HepG2 (cell line): ENCODE measurements around the gene CLDND2. TPM values are rescaled to one million over a fixed set of nuclear protein-coding genes. Genes with fewer than 3 reads are reported as not detected.

Source experiments
- BHLHE40 ChIP-seq: IDR thresholded peaks from 2 replicates; pipeline ENCODE4 v1.6.1; 2011; ENCODE audit warnings: low read length, improper control_type of control experiment
- DMAP1 ChIP-seq: IDR thresholded peaks from 2 replicates; pipeline ENCODE4 v1.6.1; 2016
- FOXC1 ChIP-seq: sonication (generic); formaldehyde crosslinking; IDR thresholded peaks from 2 replicates; pipeline ENCODE4 v1.8.0; 2022; ENCODE audit warnings: mild to moderate bottlenecking, missing genetic modification reagents, borderline replicate concordance
- GATAD1 ChIP-seq: IDR thresholded peaks from 2 replicates; pipeline ENCODE4 v1.6.1; 2016; ENCODE audit warnings: missing genetic modification reagents, missing compliant biosample characterization
- HNRNPH1 ChIP-seq: fragments of 200-400 bp; formaldehyde crosslinking; optimal IDR thresholded peaks from 2 replicates; pipeline ENCODE3; 2017; ENCODE audit warnings: mild to moderate bottlenecking, low read depth, low read length
- MAZ ChIP-seq, 2 experiments: sonication (generic) in 1 of 2; formaldehyde crosslinking in 1 of 2; IDR thresholded peaks; 2 replicates each; pipeline versions ENCODE4 v1.5.0 to v1.6.1; 2012 to 2020; ENCODE audit warnings: low read depth in 2 of 2, mild to moderate bottlenecking in 2 of 2, borderline replicate concordance in 1 of 2, improper control_type of control experiment in 1 of 2, low read length in 1 of 2, missing genetic modification reagents in 1 of 2, moderate library complexity in 1 of 2
- MED1 ChIP-seq: sonication (generic); formaldehyde crosslinking; IDR thresholded peaks from 2 replicates; pipeline ENCODE4 v1.4.0; 2020; ENCODE audit warnings: missing genetic modification reagents
- SATB2 ChIP-seq: sonication (generic); formaldehyde crosslinking; IDR thresholded peaks from 2 replicates; pipeline ENCODE4 v1.5.0; 2020; ENCODE audit warnings: missing genetic modification reagents
- SIN3B ChIP-seq: fragments of 150-350 bp; IDR thresholded peaks from 2 replicates; pipeline ENCODE4 v1.6.1; 2014; ENCODE audit warnings: low read length
- ZBTB1 ChIP-seq: sonication (generic); formaldehyde crosslinking; IDR thresholded peaks from 2 replicates; pipeline ENCODE4 v1.4.0; 2020; ENCODE audit warnings: missing genetic modification reagents, borderline replicate concordance
- ZBTB42 ChIP-seq: sonication (generic); formaldehyde crosslinking; IDR thresholded peaks from 2 replicates; pipeline ENCODE4 v1.5.0; 2020; ENCODE audit warnings: mild to moderate bottlenecking, missing genetic modification reagents
- ZFP37 ChIP-seq: sonication (generic); formaldehyde crosslinking; IDR thresholded peaks from 2 replicates; pipeline ENCODE4 v1.4.0; 2020; ENCODE audit warnings: missing genetic modification reagents, borderline replicate concordance
- ZNF225 ChIP-seq: sonication (generic); formaldehyde crosslinking; IDR thresholded peaks from 2 replicates; pipeline ENCODE4 v1.4.0; 2020; ENCODE audit warnings: mild to moderate bottlenecking, missing genetic modification reagents
- ZNF337 ChIP-seq: sonication (generic); formaldehyde crosslinking; IDR thresholded peaks from 2 replicates; pipeline ENCODE4 v1.5.1; 2020; ENCODE audit warnings: missing genetic modification reagents, low read depth, mild to moderate bottlenecking, borderline replicate concordance
- ZNF768 ChIP-seq: sonication (generic); formaldehyde crosslinking; IDR thresholded peaks from 2 replicates; pipeline ENCODE4 v1.4.0; 2020; ENCODE audit warnings: missing genetic modification reagents
- ZSCAN12 ChIP-seq: sonication (generic); formaldehyde crosslinking; IDR thresholded peaks from 2 replicates; pipeline ENCODE4 v1.9.0; 2021; ENCODE audit warnings: mild to moderate bottlenecking, missing genetic modification reagents
- ZSCAN31 ChIP-seq: sonication (generic); formaldehyde crosslinking; IDR thresholded peaks from 2 replicates; pipeline ENCODE4 v1.5.0; 2020; ENCODE audit warnings: low read depth, mild to moderate bottlenecking, missing genetic modification reagents
- polyA plus RNA-seq, 8 experiments: library from polyadenylated mRNA; depleted of rRNA in 3 of 8; stranded (reverse) in 7 of 8; unstranded in 1 of 8; fragments of >200 nt; fragmentation: Illumina TruSeq in 4 of 8; extraction: Trizol in 4 of 8; gene quantifications; 2 replicates each; pipeline versions ENCODE4 v1.2.1 to v1.2.3, GENCODE V29; 2011 to 2016; ENCODE audit warnings: low read depth in 4 of 8, missing spikeins in 1 of 8, mixed read lengths in 1 of 8; ENCODE audit not compliant: insufficient read depth in 1 of 8
- total RNA-seq, 5 experiments: library from RNA; depleted of rRNA; stranded (reverse); fragments of >200 nt; fragmentation: Illumina TruSeq; extraction: Trizol; gene quantifications; 2 replicates each; pipeline ENCODE4 v1.2.3, GENCODE V29; 2016; ENCODE audit warnings: low read depth in 1 of 5
- TF ChIP-seq, protein P1 (sequence below): sonication (generic); formaldehyde crosslinking; IDR thresholded peaks from 2 replicates; pipeline ENCODE4 v1.5.1; 2020; ENCODE audit warnings: mild to moderate bottlenecking, missing genetic modification reagents, moderate library complexity
- TF ChIP-seq, protein P2 (sequence below): sonication (generic); formaldehyde crosslinking; conservative IDR thresholded peaks from 2 replicates; pipeline ENCODE4 v1.4.0; 2020; ENCODE audit warnings: mild to moderate bottlenecking, missing genetic modification reagents, moderate library complexity
- TF ChIP-seq, protein P3 (sequence below): IDR thresholded peaks from 2 replicates; pipeline ENCODE4 v1.6.1; 2018; ENCODE audit warnings: missing genetic modification reagents, mild to moderate bottlenecking, missing compliant biosample characterization
- TF ChIP-seq, protein P4 (sequence below): sonication (generic); formaldehyde crosslinking; IDR thresholded peaks from 2 replicates; pipeline ENCODE4 v1.8.1; 2022; ENCODE audit warnings: mild to moderate bottlenecking, missing genetic modification reagents

The CLDND2 gene
- total and polyA plus RNA-seq, 2 of the 13 experiments (the other 11 are each of a cell fraction or from before 2014, with no cell fraction given): 0.84 to 1.8 TPM

DNA sequence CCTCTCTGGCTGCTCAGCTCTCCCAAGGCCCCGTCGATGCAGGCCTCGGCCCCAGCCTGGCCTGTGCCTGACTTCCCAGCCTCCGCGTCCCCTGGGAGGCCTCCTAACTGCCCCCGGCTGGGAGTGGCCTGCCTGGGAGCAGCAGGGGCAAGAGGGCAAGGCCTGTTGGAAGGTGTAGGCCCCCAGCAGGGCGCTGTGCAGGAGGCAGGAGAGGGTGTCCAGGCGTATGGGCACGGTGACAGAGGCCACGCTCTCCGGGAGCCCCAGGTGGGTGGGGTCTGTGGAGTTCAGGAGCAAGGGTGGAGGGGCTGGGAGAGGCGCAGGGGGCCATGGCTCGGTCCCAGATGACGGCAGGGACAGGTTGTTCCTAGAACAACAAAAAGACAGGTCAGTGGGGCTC lies 20.3 kb upstream of the CLDND2 start (continued):
- TF ChIP-seq ZBTB1 (CRISPR knock-in tag) (no peak), ZNF337 (no peak), HNRNPH1 (no peak), DMAP1 (CRISPR knock-in tag) (peak; percentile 50; the same call in 1 of the 2 replicates), MED1 (CRISPR knock-in tag) (peak; percentile 53; the same call in 1 of the 2 replicates), ZBTB42 (CRISPR knock-in tag) (0 out of 2 replicates have a peak, but pooled peaks have one; percentile 66), ZSCAN31 (CRISPR knock-in tag) (no peak; the same call in 1 of the 2 replicates), FOXC1 (CRISPR knock-in tag) (no peak), SATB2 (CRISPR knock-in tag) (no peak), ZSCAN12 (no peak), BHLHE40 (no peak), ZFP37 (no peak), SIN3B (no peak), ZNF768 (CRISPR knock-in tag) (peak; percentile 19; the same call in 1 of the 2 replicates), GATAD1 (0 out of 2 replicates have a peak, but pooled peaks have one; percentile 11), ZNF225 (0 out of 2 replicates have a peak, but pooled peaks have one; percentile 62), MAZ (IDR thresholded peaks at IDR 0.05; ENCODE audit: borderline replicate concordance, low read depth, low read length) (peak; percentile 52; the same call in 1 of the 2 replicates), MAZ (CRISPR knock-in tag; IDR thresholded peaks at IDR 0.05; ENCODE audit: low read depth) (peak; percentile 39; the same call in 1 of the 2 replicates)
- TF ChIP-seq, protein P1, sequence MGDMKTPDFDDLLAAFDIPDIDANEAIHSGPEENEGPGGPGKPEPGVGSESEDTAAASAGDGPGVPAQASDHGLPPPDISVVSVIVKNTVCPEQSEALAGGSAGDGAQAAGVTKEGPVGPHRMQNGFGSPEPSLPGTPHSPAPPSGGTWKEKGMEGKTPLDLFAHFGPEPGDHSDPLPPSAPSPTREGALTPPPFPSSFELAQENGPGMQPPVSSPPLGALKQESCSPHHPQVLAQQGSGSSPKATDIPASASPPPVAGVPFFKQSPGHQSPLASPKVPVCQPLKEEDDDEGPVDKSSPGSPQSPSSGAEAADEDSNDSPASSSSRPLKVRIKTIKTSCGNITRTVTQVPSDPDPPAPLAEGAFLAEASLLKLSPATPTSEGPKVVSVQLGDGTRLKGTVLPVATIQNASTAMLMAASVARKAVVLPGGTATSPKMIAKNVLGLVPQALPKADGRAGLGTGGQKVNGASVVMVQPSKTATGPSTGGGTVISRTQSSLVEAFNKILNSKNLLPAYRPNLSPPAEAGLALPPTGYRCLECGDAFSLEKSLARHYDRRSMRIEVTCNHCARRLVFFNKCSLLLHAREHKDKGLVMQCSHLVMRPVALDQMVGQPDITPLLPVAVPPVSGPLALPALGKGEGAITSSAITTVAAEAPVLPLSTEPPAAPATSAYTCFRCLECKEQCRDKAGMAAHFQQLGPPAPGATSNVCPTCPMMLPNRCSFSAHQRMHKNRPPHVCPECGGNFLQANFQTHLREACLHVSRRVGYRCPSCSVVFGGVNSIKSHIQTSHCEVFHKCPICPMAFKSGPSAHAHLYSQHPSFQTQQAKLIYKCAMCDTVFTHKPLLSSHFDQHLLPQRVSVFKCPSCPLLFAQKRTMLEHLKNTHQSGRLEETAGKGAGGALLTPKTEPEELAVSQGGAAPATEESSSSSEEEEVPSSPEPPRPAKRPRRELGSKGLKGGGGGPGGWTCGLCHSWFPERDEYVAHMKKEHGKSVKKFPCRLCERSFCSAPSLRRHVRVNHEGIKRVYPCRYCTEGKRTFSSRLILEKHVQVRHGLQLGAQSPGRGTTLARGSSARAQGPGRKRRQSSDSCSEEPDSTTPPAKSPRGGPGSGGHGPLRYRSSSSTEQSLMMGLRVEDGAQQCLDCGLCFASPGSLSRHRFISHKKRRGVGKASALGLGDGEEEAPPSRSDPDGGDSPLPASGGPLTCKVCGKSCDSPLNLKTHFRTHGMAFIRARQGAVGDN (CRISPR knock-in tag): peak; percentile 94
- TF ChIP-seq, protein P2, sequence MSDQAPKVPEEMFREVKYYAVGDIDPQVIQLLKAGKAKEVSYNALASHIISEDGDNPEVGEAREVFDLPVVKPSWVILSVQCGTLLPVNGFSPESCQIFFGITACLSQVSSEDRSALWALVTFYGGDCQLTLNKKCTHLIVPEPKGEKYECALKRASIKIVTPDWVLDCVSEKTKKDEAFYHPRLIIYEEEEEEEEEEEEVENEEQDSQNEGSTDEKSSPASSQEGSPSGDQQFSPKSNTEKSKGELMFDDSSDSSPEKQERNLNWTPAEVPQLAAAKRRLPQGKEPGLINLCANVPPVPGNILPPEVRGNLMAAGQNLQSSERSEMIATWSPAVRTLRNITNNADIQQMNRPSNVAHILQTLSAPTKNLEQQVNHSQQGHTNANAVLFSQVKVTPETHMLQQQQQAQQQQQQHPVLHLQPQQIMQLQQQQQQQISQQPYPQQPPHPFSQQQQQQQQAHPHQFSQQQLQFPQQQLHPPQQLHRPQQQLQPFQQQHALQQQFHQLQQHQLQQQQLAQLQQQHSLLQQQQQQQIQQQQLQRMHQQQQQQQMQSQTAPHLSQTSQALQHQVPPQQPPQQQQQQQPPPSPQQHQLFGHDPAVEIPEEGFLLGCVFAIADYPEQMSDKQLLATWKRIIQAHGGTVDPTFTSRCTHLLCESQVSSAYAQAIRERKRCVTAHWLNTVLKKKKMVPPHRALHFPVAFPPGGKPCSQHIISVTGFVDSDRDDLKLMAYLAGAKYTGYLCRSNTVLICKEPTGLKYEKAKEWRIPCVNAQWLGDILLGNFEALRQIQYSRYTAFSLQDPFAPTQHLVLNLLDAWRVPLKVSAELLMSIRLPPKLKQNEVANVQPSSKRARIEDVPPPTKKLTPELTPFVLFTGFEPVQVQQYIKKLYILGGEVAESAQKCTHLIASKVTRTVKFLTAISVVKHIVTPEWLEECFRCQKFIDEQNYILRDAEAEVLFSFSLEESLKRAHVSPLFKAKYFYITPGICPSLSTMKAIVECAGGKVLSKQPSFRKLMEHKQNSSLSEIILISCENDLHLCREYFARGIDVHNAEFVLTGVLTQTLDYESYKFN (CRISPR knock-in tag): peak; percentile 54; the same call in 1 of the 2 replicates
- TF ChIP-seq, protein P3, sequence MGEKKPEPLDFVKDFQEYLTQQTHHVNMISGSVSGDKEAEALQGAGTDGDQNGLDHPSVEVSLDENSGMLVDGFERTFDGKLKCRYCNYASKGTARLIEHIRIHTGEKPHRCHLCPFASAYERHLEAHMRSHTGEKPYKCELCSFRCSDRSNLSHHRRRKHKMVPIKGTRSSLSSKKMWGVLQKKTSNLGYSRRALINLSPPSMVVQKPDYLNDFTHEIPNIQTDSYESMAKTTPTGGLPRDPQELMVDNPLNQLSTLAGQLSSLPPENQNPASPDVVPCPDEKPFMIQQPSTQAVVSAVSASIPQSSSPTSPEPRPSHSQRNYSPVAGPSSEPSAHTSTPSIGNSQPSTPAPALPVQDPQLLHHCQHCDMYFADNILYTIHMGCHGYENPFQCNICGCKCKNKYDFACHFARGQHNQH (CRISPR knock-in tag): 0 out of 2 replicates have a peak, but pooled peaks have one; percentile 49
- TF ChIP-seq, protein P4, sequence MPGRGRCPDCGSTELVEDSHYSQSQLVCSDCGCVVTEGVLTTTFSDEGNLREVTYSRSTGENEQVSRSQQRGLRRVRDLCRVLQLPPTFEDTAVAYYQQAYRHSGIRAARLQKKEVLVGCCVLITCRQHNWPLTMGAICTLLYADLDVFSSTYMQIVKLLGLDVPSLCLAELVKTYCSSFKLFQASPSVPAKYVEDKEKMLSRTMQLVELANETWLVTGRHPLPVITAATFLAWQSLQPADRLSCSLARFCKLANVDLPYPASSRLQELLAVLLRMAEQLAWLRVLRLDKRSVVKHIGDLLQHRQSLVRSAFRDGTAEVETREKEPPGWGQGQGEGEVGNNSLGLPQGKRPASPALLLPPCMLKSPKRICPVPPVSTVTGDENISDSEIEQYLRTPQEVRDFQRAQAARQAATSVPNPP: no peak
